ENCODE results near the gene BMP7. TPM values are rescaled to one million over a fixed set of nuclear protein-coding genes. Genes with fewer than 3 reads are reported as not detected.

Gene BMP7
- total and polyA plus RNA-seq, 2 experiments from 2014 or later, result 15.9 to 22.8 TPM

- H3K4me1 Mint-ChIP-seq, result no peaks in the 10 kb centered on the region; the same call in 1 of the 3 replicates
- no peaks in the 10 kb centered on the region for H3K4me1 ChIP-seq (ENCODE audit: insufficient read depth)
- H3K9me2 ChIP-seq (ENCODE audit: insufficient read depth), result no peaks in the 10 kb centered on the region
- H3K79me2 ChIP-seq (replicated peaks; ENCODE audit: insufficient read depth), result no peaks in the 10 kb centered on the region
- H3K27ac ChIP-seq (ENCODE audit: low read depth), result no peak overlapping the region
- H3K4me3 Mint-ChIP-seq, result no peak overlapping the region
- H3K36me3 ChIP-seq (ENCODE audit: insufficient read depth), result no peaks in the 10 kb centered on the region
- no peak overlapping the region for H3K4me2 ChIP-seq
- H3K9me3 Mint-ChIP-seq, result no peaks in the 10 kb centered on the region
- no peaks in the 10 kb centered on the region for H3K36me3 Mint-ChIP-seq (ENCODE audit: low read depth)
- ATAC-seq, result no peak
- no peaks in the 10 kb centered on the region for H4K20me1 ChIP-seq (replicated peaks; ENCODE audit: insufficient read depth)
- no peaks in the 10 kb centered on the region for H3K27me3 ChIP-seq (ENCODE audit: insufficient read depth)
- H2AFZ ChIP-seq, result no peak overlapping the region
- no peak for TF ChIP-seq ZNF331 (CRISPR knock-in tag; IDR thresholded peaks at IDR 0.05; ENCODE audit: low read depth)
- TF ChIP-seq CREB1 (CRISPR knock-in tag; IDR thresholded peaks at IDR 0.05; ENCODE audit: low read depth), result no peak
- no peak for TF ChIP-seq EZH2phosphoT487 (IDR thresholded peaks at IDR 0.05; ENCODE audit: unreplicated experiment)
- H3K27ac Mint-ChIP-seq, result no peak overlapping the region
- no peak for DNase-seq (ENCODE audit: low spot score)
- H3F3A ChIP-seq (replicated peaks; ENCODE audit: low read depth), result no peaks in the 10 kb centered on the region
- H3K27me3 Mint-ChIP-seq (ENCODE audit: insufficient read depth, low read depth, poor library complexity), result no peaks in the 10 kb centered on the region
- H3K4me3 ChIP-seq, result no peak overlapping the region
These were observed 47.5 kb upstream of the BMP7 start for GRCh38 chr20:57313951-57314350.

GRCh38 chr20:57313230-57313629 is 46.8 kb upstream of the BMP7 start:
- no peak for DNase-seq (ENCODE audit: low spot score)
- no peak for ATAC-seq
- Mint-ChIP-seq H3K27me3 (ENCODE audit: insufficient read depth, low read depth, poor library complexity) (no peaks in the 10 kb centered on the region), H3K9me3 (no peaks in the 10 kb centered on the region), H3K4me1 (no peaks in the 10 kb centered on the region; the same call in 2 of the 3 replicates), H3K4me3 (no peak overlapping the region), H3K27ac (no peak overlapping the region), H3K36me3 (ENCODE audit: low read depth) (no peaks in the 10 kb centered on the region)
- Histone ChIP-seq H3F3A (replicated peaks; ENCODE audit: low read depth) (no peaks in the 10 kb centered on the region), H2AFZ (no peak overlapping the region), H3K27ac (ENCODE audit: low read depth) (no peak overlapping the region), H4K20me1 (replicated peaks; ENCODE audit: insufficient read depth) (no peaks in the 10 kb centered on the region), H3K27me3 (ENCODE audit: insufficient read depth) (no peaks in the 10 kb centered on the region), H3K4me1 (ENCODE audit: insufficient read depth) (no peaks in the 10 kb centered on the region), H3K4me2 (no peak overlapping the region), H3K9me2 (ENCODE audit: insufficient read depth) (no peaks in the 10 kb centered on the region), H3K36me3 (ENCODE audit: insufficient read depth) (no peaks in the 10 kb centered on the region), H3K79me2 (replicated peaks; ENCODE audit: insufficient read depth) (no peaks in the 10 kb centered on the region), H3K4me3 (no peak overlapping the region)
- TF ChIP-seq EZH2phosphoT487 (IDR thresholded peaks at IDR 0.05; ENCODE audit: unreplicated experiment), result no peak
- no peak for TF ChIP-seq ZNF114 (CRISPR knock-in tag; IDR thresholded peaks at IDR 0.05)
- TF ChIP-seq ZNF462 (CRISPR knock-in tag; IDR thresholded peaks at IDR 0.05), result no peak
- TF ChIP-seq ZNF331 (CRISPR knock-in tag; IDR thresholded peaks at IDR 0.05; ENCODE audit: low read depth), result no peak
- no peak for TF ChIP-seq NANOG (IDR thresholded peaks at IDR 0.05; ENCODE audit: borderline replicate concordance)
- no peak for TF ChIP-seq CREB1 (CRISPR knock-in tag; IDR thresholded peaks at IDR 0.05; ENCODE audit: low read depth)
- TF ChIP-seq POLR2AphosphoS5 (IDR thresholded peaks at IDR 0.05; ENCODE audit: low read depth), result no peak
- TF ChIP-seq REST (IDR thresholded peaks at IDR 0.05; ENCODE audit: unreplicated experiment), result no peak
- TF ChIP-seq STAT1 (IDR thresholded peaks at IDR 0.05; ENCODE audit: unreplicated experiment), result no peak

Data from GM23338 (cell line).